Fibroblast of skin of left quadriceps (primary cell): ENCODE measurements around the gene CELSR2.
"Not testable (repeated sequence)": the region's sequence is repeated elsewhere in the genome, so short reads cannot be mapped to it uniquely, and the experiment has no call there.

Experiments
- DNase-seq, 2 experiments: peaks; one replicate each; pipeline ENCODE4 v3.0.0-alpha.2; 2013; ENCODE audit warnings: low read depth in 2 of 2

CELSR2 gene, protein sequence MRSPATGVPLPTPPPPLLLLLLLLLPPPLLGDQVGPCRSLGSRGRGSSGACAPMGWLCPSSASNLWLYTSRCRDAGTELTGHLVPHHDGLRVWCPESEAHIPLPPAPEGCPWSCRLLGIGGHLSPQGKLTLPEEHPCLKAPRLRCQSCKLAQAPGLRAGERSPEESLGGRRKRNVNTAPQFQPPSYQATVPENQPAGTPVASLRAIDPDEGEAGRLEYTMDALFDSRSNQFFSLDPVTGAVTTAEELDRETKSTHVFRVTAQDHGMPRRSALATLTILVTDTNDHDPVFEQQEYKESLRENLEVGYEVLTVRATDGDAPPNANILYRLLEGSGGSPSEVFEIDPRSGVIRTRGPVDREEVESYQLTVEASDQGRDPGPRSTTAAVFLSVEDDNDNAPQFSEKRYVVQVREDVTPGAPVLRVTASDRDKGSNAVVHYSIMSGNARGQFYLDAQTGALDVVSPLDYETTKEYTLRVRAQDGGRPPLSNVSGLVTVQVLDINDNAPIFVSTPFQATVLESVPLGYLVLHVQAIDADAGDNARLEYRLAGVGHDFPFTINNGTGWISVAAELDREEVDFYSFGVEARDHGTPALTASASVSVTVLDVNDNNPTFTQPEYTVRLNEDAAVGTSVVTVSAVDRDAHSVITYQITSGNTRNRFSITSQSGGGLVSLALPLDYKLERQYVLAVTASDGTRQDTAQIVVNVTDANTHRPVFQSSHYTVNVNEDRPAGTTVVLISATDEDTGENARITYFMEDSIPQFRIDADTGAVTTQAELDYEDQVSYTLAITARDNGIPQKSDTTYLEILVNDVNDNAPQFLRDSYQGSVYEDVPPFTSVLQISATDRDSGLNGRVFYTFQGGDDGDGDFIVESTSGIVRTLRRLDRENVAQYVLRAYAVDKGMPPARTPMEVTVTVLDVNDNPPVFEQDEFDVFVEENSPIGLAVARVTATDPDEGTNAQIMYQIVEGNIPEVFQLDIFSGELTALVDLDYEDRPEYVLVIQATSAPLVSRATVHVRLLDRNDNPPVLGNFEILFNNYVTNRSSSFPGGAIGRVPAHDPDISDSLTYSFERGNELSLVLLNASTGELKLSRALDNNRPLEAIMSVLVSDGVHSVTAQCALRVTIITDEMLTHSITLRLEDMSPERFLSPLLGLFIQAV (N-terminal part only)

GRCh38 chr1:109248797-109249629 is at the start of gene CELSR2:
Gene CELSR2 (plus strand): TSS chr1:109249539. CDS start chr1:109250080, 541 bp downstream.
- DNase-seq = no peak

DNA sequence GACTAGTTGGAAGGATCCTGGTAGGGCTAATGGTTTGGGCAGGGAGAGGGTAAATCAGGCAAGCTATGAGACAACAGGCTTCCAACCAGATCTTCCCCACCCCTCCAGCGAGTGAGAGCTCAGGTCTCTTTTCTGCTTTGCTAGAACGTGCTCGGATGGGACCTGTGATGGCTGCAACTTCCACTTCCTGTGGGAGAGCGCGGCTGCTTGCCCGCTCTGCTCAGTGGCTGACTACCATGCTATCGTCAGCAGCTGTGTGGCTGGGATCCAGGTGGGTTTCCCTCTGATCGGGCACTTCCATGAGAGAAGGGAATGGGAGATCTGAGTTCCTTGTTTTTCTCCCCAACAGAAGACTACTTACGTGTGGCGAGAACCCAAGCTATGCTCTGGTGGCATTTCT is 49.6 kb upstream of the CELSR2 start:
- DNase-seq = no peak

DNA sequence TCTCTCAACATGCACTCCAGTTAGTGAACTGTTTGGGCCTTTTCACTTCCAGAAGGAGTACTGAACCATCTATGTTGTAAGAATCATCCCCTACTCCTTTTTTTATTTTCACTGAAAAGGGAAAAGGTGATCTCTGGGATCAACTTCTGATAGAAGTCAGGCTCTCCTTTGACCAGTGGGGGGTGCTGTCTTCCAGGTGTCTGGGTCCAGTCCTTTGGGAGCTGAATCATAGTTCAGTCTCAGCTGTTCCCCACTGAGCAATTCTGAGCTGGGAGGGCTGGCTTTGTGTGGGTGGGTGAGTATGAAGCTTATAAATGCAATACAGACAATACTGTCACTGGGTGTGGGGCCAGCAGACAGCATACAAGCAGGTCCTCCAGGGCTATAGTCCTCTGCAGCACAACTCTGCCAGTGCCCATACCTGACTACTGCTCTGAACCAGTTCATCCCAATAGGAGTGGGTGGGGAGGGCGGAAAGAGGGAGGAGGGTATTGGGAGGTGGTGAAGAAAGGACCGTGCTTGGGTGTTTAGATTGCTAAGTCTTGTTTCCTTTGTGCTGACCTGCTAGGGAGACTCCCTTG is 48.1 kb upstream of the CELSR2 start:
- peak; percentile 61 to 62 for DNase-seq

- no peak for DNase-seq
These were observed 44.9 kb upstream of the CELSR2 start for GRCh38 chr1:109204484-109204883.

- no peak for DNase-seq
These were observed 43.0 kb upstream of the CELSR2 start for GRCh38 chr1:109206339-109206738.

DNA sequence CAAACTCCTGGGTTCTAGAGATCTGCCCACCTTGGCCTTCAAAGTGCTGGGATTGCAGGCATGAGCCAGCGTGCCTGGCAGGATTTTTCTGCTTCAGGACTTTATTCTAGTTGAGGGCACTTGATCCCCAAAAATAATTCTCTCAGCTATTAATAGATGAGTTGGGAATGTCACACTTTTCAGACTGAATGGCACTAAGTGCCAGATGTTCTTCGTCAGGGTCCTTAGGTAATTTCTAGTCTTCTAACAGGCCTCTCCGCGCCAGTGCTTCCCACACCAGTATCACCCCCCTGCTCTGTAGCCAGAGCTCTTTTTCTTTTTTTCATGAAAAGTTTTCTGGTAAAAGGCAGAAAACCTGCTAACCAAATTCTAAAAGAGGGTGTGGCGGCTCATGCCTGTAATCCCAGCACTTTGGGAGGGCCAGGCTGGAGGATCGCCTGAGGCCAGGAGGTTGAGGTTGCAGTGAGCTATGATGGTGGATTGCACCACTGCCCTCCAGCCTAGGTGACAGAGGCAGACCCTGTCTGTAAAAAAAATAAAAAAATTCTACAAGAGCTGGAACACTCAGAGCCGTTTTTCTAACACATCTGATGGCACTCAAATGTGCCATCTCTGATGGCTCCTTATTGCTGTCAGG is 41.8 kb upstream of the CELSR2 start:
- DNase-seq = no peak

DNA sequence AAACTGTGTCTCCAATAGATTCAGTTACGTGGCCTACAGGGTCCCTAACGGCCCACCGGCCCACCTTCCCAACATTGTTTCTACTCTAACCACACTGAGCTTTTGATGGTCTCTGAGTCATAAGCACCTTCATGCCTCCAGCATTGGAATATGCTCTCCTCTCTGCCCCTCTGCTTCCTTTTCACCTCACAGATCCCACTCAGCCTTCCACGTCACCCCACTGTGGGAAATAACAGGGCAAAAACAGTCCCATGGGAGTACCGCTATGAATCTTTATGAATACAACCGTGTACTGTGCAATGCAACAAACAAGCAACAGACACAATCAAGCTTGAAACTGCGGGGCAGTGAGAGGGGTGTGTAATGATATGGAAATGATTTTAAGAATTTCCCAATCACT is 40.9 kb upstream of the CELSR2 start:
- DNase-seq = no peak

- no peak for DNase-seq
These were observed 40.4 kb upstream of the CELSR2 start for GRCh38 chr1:109208836-109209463.

- no peak for DNase-seq
These were observed 39.3 kb upstream of the CELSR2 start for GRCh38 chr1:109210058-109210457.

- DNase-seq = no peak
These were observed 36.0 kb upstream of the CELSR2 start for GRCh38 chr1:109213345-109213823.

DNA sequence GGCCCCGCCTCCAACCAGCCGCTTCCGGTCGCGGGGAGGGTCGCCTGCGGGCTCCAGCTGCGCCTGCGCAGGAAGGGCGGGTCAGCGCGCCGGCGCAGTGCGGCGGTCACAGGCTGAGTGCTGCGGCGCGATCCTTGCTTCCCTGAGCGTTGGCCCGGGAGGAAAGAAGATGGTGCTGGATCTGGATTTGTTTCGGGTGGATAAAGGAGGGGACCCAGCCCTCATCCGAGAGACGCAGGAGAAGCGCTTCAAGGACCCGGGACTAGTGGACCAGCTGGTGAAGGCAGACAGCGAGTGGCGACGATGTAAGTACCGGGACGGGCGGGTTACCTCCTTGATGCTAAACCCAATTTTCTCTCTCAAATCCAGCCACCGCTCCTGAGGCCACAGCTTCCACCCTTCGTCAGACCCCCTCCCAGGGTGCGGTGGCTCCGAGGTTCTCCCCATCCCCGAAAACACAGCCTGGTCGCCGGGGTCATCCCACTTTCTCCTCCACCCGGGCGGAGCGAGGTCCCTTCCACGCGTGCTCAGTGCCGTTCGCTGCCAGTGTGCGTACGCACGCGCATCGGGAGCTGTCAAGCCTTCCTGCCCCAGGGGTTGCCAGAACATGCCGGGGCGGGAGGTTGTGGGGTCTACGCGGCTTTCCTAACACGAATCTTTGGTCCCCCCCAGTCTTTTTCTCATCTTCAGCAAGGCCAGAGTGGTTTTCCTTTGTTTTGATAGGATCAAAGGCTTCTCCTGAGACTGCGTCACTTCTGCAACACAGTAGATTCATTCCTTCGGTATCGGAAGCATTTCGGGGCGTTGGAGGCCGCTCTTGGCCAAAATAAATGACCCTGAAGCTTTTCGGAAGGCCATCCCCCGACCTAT is 35.3 kb upstream of the CELSR2 start, which contains the start of gene SARS1:
Gene SARS1 (plus strand): TSS at position 95 of the 870 bp plus-strand sequence. CDS start 75 bp downstream, at position 170.
- DNase-seq = peak; percentile 77 to 78

GRCh38 chr1:109214695-109215623 is 34.4 kb upstream of the CELSR2 start:
- peak; percentile 90 for DNase-seq

- DNase-seq = no peak
These were observed 32.7 kb upstream of the CELSR2 start for GRCh38 chr1:109216662-109217061.

- no peak for DNase-seq
These were observed 30.8 kb upstream of the CELSR2 start for GRCh38 chr1:109218516-109218915.

GRCh38 chr1:109221201-109221600 is 28.1 kb upstream of the CELSR2 start:
- DNase-seq = not testable (repeated sequence)

- no peak for DNase-seq
These were observed 24.0 kb upstream of the CELSR2 start for GRCh38 chr1:109225308-109225707.

- DNase-seq = no peak
These were observed 23.5 kb upstream of the CELSR2 start for GRCh38 chr1:109225711-109226445.
